ENCODE data around the gene MRPL52. TPM values are rescaled to one million over a fixed set of nuclear protein-coding genes. Genes with fewer than 3 reads are reported as not detected.

MRPL52 gene
- total RNA-seq: 10 to 100 TPM; 15.9 to 55.1 (median 37.7) TPM

DNA sequence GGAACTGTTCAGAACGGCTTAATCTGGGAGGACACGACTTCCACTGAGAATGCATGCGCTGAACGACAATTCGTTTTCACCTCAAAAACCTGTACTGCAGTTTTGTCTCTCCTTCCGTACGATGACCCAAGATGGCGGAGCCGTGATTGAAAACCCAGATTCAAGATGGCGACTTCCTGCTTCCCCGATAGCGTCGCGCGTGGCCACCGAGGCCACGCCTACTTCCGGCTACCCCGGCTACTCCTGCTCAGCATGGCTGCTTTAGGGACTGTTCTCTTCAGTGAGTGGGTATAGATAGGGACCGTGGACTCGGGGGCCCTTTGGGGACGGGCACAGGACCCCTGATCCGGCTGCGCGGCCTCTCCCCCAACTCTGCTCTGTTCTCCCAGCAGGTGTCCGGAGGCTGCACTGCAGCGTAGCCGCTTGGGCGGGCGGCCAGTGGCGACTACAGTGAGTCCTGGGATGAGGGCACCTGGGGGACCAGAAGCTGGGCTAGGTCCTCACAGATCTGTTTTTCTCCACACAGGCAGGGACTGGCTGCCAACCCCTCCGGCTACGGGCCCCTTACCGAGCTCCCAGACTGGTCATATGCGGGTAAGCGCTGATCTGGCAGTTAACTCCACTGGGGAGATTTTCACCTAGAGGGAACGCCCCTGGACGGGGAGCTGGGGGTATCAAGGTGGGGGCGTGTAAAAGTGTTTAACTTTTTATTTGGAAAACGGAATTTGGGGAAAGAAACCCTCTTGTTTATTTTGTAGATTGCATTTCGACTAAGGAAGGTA, at the start of gene MRPL52:
TSS of gene MRPL52 (plus strand) at position 227 of the 782 bp plus-strand sequence. CDS start at position 253, 26 bp downstream.
- DNase-seq (ENCODE audit: low spot score) (no peak), ATAC-seq (ENCODE audit: low FRiP score) (peak; percentile 93)
- TF ChIP-seq, protein P1, sequence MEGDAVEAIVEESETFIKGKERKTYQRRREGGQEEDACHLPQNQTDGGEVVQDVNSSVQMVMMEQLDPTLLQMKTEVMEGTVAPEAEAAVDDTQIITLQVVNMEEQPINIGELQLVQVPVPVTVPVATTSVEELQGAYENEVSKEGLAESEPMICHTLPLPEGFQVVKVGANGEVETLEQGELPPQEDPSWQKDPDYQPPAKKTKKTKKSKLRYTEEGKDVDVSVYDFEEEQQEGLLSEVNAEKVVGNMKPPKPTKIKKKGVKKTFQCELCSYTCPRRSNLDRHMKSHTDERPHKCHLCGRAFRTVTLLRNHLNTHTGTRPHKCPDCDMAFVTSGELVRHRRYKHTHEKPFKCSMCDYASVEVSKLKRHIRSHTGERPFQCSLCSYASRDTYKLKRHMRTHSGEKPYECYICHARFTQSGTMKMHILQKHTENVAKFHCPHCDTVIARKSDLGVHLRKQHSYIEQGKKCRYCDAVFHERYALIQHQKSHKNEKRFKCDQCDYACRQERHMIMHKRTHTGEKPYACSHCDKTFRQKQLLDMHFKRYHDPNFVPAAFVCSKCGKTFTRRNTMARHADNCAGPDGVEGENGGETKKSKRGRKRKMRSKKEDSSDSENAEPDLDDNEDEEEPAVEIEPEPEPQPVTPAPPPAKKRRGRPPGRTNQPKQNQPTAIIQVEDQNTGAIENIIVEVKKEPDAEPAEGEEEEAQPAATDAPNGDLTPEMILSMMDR (IDR thresholded peaks at IDR 0.05): no peak

DNA sequence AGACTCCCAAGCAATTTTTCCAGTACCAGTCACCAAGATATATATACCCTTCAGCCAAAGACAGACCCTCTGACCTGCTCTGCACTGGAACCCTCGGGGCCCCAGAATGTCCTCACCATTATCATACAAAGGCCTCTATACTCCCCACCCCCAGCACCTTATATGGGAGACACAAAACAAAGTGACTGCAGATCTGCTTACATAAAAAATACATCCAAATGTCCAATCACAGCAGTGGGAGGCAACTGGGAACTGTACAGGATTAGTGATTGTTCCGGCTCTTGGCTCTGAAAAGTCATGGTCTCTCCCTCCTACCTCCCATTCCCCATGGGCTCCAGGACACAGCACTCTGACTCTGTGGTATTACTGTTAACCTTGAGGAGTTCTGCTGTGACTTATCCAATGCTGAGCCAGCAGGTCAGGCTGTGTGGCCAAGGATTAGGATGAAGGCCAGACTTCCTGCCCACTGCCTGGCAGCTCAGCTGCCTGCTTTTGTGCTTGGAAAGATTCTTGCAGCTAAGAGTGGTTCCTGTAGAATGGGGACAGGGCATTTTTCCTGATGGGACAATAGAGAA, 49.5 kb upstream of the MRPL52 start:
- DNase-seq (ENCODE audit: low spot score) (no peak), ATAC-seq (ENCODE audit: low FRiP score) (no peak)
- TF ChIP-seq, protein P1 (IDR thresholded peaks at IDR 0.05): no peak

DNA sequence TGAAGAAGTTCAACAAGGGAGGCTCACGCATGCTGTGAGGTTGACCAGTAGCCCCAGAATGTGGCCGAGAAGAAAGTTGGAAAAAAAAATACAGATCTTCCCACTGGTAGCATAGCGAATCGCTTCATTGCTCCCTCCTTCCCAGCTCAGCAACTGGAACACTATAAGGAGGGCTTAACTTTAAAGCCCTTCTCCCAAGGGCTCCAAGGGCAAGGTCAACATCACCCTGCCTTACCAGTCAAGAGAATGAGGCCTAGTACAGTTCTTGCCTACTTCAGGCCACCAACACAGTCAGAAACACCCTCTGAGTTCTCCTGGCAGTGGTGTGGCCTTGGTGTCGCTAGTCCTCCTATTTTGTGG, 48.8 kb upstream of the MRPL52 start:
- ATAC-seq (ENCODE audit: low FRiP score) (no peak), DNase-seq (ENCODE audit: low spot score) (no peak)
- TF ChIP-seq, protein P1 (IDR thresholded peaks at IDR 0.05): no peak

DNA sequence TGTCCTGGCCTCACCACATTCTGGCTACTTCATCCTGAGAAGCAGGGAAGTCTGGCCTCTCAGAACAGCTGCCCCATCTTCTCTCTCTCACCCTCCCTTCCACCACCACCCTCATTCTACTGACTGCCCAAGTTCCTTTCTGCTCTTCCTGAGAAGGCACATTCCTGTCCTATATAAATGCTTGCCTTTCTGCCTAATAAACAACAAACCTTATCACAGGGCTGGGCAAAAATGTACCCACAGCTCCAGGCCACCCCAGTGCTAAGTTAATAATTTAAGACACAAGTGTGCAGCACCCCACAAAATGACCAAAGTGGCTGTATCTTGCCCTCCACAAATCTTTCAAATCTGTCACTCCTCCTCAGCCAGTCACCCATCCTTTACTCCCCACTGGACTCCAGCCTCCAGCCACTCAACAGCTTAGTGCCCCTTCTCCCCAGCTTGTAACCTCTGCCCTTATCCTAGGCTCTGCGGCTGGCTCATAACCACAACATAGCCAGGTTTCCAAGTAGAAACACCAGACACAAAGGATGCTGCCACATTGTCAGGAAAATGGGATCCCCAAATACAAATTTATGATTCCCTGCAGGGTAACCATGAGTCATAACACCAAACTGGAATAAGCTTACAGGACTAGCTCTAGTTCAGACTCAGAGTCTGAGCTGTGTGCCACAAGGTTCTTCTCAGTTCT, 48.2 kb upstream of the MRPL52 start:
- no peak for DNase-seq (ENCODE audit: low spot score)
- TF ChIP-seq, protein P1 (IDR thresholded peaks at IDR 0.05): no peak
- ATAC-seq (ENCODE audit: low FRiP score): no peak

DNA sequence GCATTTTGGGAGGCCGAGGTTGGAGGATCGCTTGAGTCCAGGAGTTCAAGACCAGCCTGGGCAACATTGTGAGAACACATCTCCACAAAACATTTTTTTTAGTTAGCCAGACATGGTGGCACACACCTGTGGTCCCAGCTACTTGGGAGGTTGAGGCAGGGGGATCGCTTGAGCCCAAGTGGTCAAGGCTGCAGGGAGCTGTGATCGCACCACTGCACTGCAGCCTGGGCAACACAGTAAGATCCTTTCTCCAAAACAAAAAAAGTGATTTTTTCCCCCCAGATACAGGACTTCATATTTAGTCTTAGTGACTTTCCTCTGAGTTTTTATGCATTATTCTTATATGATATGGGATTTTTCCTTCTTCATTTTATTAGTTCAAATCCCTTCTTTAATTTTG, 43.0 kb upstream of the MRPL52 start:
- TF ChIP-seq, protein P1 (IDR thresholded peaks at IDR 0.05): no peak
- no peak for ATAC-seq (ENCODE audit: low FRiP score)

DNA sequence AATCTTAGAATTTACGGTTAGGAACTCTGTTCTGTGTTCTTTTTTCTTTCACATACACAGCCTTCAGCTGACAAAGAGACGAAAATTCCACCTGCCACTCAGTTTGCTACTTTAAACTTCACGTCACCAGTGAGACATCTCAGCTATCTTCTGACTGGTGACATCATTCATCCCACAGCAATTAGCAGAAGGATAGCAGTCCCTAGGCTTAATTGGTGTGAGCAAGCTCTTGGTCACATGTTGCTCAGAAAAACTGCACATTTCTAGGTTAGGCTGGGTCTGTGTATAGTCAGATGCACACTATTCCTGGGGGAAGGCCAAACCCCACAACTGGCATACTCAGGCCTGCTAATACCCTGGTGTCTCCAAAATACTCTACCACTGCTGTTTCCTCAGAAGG, 38.4 kb upstream of the MRPL52 start:
- DNase-seq (ENCODE audit: low spot score) (no peak), ATAC-seq (ENCODE audit: low FRiP score) (no peak)

More for the DNA sequence above, 43.0 kb upstream of the MRPL52 start:
- DNase-seq (ENCODE audit: low spot score): no peak

More for the DNA sequence above, 38.4 kb upstream of the MRPL52 start:
- TF ChIP-seq, protein P1 (IDR thresholded peaks at IDR 0.05): no peak
